ENCODE results near the gene LIN54.

LIN54 gene

DNA sequence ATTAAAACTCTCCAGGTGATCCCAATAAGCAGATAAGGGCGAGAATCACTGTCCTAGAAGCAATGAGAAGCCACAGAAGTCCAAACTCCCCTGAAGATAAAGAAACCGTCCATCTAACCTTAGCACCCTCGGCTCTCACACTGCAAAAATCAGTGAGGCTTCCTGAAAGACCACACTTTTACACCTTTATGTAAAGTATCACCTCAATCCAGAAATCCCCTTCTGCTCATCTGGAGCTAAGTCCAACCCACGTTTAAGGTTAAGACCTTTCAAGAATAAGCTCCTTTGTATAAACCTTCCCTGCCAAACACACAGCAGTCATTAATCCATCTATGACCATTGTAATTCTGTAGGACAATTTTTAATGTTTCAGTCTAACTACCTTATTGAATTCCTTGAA lies 41.7 kb downstream of the LIN54 start:
- TF ChIP-seq ZFX (IDR thresholded peaks at IDR 0.05), result no peak
- TF ChIP-seq, protein P1, sequence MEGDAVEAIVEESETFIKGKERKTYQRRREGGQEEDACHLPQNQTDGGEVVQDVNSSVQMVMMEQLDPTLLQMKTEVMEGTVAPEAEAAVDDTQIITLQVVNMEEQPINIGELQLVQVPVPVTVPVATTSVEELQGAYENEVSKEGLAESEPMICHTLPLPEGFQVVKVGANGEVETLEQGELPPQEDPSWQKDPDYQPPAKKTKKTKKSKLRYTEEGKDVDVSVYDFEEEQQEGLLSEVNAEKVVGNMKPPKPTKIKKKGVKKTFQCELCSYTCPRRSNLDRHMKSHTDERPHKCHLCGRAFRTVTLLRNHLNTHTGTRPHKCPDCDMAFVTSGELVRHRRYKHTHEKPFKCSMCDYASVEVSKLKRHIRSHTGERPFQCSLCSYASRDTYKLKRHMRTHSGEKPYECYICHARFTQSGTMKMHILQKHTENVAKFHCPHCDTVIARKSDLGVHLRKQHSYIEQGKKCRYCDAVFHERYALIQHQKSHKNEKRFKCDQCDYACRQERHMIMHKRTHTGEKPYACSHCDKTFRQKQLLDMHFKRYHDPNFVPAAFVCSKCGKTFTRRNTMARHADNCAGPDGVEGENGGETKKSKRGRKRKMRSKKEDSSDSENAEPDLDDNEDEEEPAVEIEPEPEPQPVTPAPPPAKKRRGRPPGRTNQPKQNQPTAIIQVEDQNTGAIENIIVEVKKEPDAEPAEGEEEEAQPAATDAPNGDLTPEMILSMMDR (conservative IDR thresholded peaks at IDR 0.05), result no peak
- H3K27ac ChIP-seq, result no peak overlapping the region

DNA sequence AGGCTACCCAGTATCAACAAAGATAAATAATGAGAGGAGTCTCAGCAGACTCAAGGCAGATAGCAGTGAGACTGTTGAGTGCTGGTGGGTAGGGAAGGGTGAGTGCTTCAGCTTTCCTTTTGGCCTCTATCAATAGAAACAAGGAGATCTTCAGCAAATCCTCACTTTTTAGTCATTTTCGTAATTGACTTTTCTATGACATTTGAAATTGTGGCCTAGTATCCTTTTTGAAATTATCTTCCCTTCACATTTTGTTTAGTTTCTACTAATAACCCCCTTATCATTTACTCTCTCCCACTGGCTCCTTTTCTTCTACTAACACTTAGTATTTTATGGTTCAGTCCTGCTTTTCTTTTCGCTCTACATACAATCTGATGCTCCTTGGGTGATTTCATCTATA lies 44.9 kb downstream of the LIN54 start:
- TF ChIP-seq, protein P1 (conservative IDR thresholded peaks at IDR 0.05), result no peak
- TF ChIP-seq ZFX (IDR thresholded peaks at IDR 0.05), result no peak
- no peak overlapping the region for H3K27ac ChIP-seq

DNA sequence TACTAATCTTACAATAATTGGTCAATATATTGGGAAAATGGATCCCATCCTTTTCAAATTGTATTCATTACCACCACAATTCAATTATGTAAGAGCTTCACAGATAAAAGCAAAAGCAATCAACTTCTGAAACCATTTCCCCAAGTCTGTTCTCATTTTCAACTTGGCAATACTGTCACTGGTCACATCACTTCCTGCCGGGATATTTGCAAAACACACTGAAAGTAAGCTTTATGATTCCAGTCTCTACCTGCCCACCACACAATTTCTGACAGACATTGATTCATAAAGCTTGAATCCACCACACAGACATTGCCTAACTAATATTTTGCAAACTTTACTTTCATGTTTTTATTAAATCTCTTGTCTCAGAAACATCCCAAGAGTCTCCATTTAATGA lies 53.6 kb downstream of the LIN54 start:
- TF ChIP-seq, protein P1 (conservative IDR thresholded peaks at IDR 0.05), result no peak
- TF ChIP-seq ZFX (IDR thresholded peaks at IDR 0.05), result no peak

DNA sequence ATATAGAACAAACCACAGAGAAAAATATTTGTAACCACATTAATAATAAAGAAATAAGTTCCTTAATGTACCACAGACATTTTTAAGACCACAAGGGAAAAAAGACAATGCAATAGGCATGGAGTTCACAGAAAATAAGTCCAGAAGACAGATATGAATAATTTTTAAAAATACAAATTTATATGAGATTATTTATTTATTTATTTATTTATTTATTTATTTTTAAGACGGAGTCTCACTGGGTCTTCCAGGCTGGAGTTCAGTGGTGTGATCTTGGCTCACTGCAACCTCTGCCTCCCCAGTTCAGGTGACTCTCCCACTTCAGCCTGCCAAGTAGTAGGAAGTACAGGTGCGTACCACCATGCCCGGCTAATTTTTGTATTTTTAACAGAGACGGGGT lies 56.4 kb downstream of the LIN54 start:
- H3K27ac ChIP-seq, result no peak overlapping the region
- TF ChIP-seq ZFX (IDR thresholded peaks at IDR 0.05), result no peak
- TF ChIP-seq, protein P1 (conservative IDR thresholded peaks at IDR 0.05), result no peak

More for the DNA sequence above, 53.6 kb downstream of the LIN54 start:
- H3K27ac ChIP-seq, result no peak overlapping the region

GRCh38 chr4:82951196-82951595 lies 59.4 kb downstream of the LIN54 start:
- no peak overlapping the region for H3K27ac ChIP-seq
- no peak for TF ChIP-seq ZFX (IDR thresholded peaks at IDR 0.05)
- TF ChIP-seq, protein P1 (conservative IDR thresholded peaks at IDR 0.05), result no peak

DNA sequence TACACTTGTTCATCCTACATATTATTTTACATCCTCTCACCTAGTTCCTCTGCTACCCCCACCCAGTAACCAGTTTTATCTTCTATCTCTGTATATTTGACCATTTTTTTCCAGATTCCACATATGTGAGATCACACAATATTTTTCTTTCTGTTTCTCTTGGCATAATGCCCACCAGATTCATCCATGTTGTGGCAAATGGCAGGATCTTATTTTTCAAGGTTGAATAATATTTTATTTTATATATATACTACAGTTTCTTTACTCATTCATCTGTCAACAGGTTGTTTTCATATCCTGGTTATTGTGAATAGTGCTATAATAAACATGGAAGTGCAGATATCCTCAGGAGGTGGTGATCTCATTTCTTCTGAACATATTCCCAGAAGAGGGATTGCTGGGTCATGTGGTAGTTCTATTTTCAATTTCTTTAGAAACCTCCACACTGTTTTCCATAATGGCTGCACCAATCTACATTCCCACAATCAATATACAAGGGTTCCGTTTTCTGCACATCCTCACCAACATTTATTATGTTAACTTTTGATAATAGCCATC lies 61.9 kb downstream of the LIN54 start:
- TF ChIP-seq ZFX (IDR thresholded peaks at IDR 0.05), result no peak
- TF ChIP-seq, protein P1 (conservative IDR thresholded peaks at IDR 0.05), result no peak
- no peak overlapping the region for H3K27ac ChIP-seq

- H3K27ac ChIP-seq, result no peak overlapping the region
- TF ChIP-seq, protein P1 (conservative IDR thresholded peaks at IDR 0.05), result no peak
- no peak for TF ChIP-seq ZFX (IDR thresholded peaks at IDR 0.05)
Measured at GRCh38 chr4:82947498-82947897, 63.1 kb downstream of the LIN54 start.

Measured in C4-2B (cell line).